GM18498 (cell line): ENCODE measurements around the gene ZNF43.
A peak's percentile ranks its signal among the peaks of the same experiment; 100 is the strongest.
"Not testable (repeated sequence)": the region's sequence is repeated elsewhere in the genome, so short reads cannot be mapped to it uniquely, and the experiment has no call there.

Experiments used
- ATAC-seq: cut with Tn5 transposase; IDR thresholded peaks from one replicate; pipeline ENCODE4 v1.9.1; 2021; ENCODE audit warnings: mild to moderate bottlenecking, moderate library complexity; ENCODE audit not compliant: unreplicated experiment

The ZNF43 gene

DNA sequence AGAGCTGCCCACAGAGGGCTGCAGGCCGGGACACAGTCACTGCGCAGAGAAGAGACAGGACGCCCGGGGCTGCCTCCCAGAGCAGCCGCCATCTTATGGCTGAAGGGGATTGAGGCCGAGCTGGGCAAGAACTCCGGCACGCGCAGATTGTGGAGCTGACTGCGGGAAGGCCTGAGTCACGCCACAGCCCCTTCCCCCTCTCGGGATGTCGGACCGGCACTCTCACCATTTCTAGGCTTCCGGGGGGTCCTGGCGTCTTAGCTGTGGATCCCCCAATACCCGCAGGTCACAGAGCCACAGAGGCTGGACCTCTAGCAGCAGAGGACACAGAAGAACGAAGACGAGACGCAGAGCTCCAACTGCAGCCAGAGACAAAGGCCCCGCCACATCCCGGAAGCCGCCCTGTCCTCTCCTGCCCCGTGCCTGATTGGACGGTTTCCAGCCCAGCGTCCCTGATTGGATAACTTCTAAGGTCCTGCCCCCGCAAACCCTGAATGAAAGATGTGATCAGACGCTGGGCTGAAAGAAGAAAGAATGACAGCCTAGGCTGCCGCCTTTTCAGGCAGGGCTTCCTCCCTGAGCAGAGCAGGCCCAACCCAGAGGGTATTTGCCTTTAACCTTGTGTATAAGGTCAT, at the start of gene ZNF43:
TSS of gene ZNF43 (minus strand) at position 373 of the 635 bp plus-strand sequence. CDS start at position 229, 144 bp downstream.
- peak; percentile 98 for ATAC-seq

DNA sequence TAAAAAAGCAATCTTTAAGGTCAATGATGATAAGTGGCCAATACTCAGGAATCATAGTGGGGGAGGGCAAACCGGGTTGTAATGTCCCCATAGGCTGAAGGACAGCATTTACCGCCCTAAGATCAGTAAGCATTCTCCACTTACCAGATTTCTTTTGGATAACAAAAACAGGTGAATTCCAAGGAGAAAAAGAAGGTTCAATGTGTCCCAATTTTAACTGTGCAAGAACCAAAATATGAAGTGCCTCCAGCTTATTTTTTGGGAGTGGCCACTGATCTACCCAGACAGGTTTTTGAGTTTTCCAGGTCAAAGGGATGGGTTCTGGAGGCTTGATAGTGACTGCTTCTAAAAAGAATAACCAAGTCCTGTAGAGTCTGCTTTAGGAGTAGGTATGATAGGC, 49.5 kb upstream of the ZNF43 start:
- not testable (repeated sequence) for ATAC-seq

DNA sequence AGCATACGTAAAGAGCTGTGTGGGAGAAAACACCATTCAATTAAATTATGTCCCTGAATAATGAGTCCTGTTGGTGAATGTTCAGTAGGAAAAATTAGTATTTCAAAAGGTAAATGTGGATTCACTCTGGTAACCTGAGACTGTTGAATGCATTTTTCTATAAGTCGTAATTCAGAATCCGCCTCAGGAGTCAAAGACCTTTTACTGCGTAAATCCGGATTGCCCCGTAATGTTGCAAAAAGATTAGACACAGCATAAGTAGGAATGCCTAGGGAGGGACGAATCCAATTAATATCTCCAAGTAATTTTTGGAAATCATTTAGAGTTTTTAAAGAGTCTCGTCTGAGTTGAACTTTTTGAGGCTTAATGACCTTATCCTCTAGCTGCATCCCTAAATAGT, 48.8 kb upstream of the ZNF43 start:
- not testable (repeated sequence) for ATAC-seq

DNA sequence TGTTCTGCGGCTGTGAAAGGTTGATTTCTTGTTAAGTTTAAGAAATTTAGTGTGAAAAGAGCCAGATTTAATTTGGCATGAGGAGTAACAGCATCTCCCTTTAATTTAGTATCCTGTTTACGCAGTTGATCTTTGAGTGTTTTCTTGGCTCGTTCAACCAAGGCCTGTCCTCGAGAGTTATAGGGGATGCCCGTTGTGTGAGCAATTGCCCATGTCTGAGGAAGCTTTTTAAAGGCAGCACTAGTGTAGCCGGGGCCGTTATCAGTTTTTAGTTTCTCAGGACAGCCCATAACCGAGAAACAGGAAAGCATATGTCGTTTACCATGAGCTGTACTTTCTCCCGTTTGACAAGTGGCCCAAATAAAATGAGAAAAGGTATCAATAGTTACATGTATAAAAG, 47.5 kb upstream of the ZNF43 start:
- ATAC-seq: no peak

DNA sequence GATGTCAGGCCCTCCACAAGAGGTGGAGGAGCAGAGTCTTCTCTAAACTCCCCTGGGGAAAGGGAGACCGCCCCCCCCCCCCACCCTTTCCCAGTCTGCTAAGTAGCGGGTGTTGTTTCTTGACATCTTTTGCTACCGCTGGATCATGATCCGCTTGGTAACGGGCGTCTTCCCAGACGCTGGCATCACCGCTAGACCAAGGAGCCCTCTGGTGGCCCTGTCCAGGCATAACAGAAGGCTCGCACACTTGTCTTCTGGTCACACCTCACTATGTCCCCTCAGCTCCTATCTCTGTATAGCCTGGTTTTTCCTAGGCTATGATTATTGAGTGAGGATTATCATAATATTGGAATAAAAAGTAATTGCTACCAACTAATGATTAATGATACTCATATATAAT, 44.8 kb upstream of the ZNF43 start:
- not testable (repeated sequence) for ATAC-seq

DNA sequence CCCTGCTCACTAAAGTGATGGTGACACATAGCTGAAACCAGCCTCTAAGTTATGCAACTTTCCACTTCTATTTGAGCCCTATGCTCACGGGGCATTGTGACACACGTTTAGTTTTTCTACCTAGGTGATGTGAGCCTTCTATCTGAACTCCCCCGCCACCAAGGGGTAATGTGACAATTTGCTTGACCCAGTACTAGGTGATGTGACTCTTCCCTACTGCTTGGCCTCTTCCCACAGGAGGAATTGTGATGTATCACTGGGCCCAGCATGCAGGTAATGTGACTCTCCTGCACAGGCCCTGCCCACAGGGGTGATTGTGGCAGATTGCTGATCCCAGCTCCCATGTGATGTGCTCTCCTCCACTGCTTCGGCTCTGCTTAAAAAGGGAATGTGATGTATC, 42.7 kb upstream of the ZNF43 start:
- no peak for ATAC-seq

DNA sequence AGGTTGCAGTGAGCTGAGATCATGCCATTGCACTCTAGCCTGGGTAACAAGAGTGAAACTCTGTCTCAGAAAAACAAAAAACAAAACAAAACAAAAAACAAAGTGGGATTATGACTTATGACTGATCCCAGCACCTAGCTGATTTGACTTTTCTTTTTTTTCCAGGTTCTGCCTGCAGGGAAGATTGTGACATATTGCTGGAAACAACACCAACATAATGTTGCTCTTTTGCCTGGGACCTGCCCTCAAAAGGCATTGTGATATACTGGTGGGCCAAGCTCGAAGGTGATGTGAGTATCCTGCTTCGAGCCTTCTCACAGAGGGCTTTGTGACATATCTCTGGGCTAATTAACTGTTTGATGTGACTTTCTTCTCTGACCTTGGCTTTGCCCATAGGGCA, 42.0 kb upstream of the ZNF43 start:
- no peak for ATAC-seq

DNA sequence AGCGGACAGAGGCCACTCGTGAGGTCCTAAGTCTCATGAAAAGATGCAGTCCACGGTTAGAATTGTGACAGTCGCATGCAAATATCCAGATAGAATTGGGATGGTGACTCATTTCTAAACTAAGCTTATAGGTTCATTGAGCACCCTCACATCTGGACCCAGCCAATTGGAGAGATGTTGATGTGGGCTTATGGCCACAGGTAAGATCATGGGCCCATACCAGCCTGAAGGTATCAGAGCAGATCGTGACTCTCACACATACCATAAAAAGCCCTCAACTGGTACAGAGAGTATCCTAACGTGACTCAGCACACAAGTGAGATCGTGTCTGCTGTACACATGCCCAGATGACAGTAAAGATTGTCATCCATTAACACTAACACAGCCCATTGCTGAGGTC, 40.6 kb upstream of the ZNF43 start:
- not testable (repeated sequence) for ATAC-seq

DNA sequence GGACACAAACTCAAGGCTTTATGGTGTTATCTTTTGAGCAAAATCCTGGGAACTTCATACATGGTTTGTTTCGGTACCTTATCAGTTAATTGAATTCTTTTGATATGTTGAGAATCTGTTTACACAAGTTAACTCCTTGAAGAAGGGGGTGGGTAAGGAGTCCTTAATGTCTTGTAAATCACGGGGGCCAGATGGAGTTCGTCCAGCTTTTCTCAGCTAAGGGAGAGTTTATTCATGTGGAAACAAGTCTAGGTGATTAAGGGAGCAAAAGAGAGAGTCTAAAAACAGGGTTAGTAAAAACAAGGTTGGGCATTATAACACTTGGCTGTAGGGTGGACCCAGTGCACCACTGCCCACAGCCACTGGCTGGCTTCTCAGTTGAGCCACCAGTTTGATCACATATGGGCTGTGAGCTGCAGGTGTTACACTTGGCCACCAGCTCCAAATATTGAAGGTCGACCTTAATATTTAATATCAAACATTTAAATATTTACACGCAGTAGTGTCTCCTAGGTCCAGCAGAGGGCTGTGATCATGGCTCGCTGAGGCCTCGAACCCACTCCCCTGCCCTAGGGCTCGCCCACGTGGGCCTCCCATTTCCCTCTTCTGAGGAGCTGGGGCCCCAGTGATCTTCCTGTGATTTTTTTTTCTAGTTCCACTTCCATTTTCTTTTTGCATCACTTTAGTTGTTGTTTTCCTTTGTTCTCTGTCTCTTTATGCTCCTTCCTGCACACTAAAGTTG, 21.0 kb upstream of the ZNF43 start:
- no peak for ATAC-seq

DNA sequence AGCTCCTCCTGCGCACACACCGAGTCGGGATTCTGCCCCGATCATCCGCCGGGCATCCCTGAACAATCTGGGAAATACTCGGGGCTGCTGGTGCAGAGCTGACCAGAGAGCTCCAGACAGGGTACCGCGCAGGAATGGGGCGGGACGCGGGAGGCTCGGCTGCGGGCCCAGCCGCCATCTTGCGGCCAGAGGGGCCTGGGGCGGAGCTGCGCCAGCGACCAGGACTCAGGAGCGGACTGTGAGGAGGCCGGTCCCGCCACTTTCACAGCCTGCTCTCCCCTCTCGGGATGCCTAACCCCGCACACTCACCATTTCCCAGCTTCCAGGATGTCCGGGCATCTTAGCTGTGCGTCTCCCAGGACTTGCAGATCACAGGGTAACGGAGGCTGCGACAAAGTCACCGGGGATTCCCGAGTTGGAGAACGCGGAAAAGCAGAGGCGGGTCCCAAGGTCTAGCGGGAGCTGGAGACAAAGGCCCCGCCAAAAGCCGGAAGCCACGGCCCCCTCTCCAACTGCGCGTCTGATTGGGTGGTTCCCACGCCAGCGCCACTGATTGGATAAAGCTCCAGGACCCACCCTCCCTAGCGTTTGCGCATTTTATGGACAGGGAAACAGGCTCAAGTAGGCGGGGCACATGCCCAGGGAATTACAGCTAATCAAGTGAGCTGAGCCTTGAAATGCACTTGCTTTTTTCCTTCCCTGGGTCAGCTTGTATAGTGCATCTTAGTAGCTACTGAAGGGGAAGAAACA, 15.8 kb upstream of the ZNF43 start:
- peak; percentile 99 for ATAC-seq

DNA sequence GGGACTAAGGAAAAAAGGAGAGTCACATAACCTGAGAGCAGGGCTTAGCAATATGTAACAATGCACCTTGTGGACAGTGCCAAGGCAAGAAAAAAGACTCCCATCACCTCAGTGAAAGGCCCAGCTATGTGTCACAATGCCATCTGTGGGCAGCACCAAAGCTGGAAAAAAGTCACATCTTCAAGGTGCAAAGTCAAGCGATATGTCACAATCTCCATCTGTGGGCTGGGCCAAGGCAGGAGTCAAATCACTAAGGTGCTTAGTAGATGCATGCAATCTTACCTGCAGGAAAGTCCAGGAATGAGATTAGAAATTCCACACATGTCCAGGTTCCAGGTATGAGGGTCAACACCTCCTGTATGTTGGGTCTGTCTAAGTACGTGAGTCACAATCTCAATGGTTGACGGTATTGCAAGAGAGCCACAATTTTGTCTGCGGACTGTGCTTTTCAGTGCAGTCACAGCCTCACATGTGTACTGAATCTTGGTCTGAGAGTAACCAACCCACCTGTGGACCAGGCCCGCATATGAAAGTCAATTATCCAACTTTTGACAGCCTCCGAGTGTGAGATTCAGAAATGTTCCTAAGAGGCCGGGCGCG, 14.8 kb upstream of the ZNF43 start:
- no peak for ATAC-seq

DNA sequence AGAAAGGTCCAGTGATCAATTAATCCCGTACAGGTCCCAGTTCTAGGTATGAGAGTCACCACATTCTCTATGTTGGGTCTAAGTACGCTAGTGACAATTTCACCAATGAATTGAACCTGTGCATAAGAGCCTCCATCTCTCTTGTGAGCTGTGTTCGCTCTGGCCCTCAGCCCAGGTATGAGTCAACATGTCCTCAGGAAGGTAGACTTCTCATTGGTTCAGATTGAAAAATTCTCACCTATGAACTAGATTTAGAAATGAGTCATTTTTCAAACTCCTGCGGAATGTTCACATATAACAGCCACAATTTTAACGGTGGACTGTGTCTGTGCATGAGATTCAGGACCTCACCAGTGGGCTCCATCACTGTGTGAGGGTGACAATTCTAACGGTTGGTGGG, 12.7 kb upstream of the ZNF43 start:
- ATAC-seq: no peak

DNA sequence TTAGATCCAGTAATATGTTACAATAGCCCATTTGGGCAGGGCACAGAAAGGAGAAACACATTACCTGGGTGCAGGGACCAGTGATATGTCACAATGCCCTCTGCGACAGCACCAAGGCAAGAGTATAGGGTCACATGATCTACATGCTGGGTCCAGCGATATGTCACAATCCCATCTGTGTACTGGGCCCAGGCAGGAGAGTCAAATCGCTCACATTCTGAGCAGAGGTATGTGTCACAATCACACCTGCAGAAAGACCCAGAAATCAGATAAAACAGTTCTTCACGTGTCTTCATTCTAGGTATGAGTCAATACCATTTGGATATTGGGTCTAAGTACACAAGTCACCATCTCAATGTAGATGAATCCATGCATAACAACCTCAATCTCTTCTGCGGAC, 7.1 kb upstream of the ZNF43 start:
- ATAC-seq: no peak

DNA sequence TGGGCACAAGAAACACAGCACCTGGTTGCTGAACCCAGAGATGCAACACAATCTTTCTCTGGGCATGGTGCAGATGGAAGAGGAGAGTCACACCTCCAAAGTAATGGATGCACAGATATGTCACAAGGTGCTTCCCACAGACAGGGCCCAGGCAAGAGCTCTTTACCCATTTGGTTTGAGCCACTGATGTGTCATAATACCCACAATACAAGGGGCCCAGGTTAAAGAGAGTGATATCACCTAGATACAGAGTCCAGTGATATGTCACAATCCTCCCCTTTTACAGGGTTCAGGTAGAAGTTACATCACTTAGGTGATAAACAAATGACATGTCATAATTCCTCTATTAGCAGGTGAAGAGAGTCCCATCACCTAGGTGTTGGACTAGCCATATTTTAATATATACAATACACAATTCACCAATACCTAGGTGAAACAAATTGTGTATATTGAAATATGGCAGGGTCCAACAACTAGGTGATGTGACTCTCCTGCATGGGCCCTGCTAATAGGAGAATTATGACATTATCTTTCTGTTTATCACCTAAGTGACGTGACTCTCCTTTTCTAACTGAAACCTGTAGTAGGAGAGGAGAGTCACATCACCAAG, 5.6 kb upstream of the ZNF43 start:
- no peak for ATAC-seq

DNA sequence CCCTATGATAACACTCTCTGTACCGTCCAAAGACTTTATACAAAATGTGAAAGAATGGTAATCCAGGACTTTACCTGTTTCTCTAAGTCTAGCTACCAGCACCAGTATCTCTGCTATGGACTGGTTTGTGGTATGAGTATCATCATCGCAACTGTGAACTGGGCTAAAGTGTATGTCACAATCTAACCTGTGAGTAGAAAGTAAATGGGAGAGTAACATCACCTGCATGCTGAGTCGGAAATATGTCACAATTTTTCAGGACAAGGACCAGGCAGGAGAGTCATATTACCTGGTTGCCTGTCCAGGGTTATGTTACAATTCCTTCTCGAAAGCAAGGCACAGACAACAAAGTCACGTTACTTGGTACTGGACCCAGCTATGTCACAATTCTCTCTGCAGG, 5.1 kb upstream of the ZNF43 start:
- no peak for ATAC-seq

DNA sequence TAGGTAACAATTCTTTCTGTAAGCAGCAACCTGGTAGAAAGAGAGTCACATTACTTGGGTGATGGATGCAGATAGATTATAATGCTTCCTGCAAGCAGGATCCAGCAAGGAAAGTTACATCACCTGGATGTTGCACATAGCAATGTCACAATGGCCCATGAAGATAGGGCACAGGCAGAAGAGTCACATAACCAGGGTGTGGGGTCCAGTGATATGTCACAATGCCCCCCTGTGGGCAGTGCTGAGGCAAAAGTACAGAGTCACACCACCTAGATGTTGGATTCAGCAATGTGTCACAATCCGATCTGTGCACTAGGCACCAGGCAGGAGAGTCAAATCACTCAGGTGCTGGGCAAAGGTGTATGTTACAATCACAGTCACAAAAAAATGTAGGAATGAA, 4.0 kb upstream of the ZNF43 start:
- no peak for ATAC-seq

DNA sequence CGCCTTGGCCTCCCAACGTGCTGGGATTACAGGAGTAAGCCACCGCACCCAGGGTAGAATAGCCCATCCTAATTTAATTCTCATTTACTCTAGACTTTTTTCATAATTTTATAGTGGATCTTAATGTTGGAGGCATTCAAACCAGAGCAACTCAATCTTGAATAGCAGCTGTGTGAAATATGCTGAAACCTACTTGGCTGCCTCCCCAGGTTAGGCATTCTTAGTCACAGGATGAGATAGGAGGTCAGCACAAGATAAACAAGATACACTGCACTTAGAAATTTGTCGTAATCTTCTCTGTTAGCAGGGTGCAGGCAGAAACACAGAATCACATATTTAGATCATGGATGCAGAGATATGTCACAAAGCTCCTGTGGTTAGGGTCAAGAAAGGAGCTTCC, 2.7 kb upstream of the ZNF43 start:
- no peak for ATAC-seq

DNA sequence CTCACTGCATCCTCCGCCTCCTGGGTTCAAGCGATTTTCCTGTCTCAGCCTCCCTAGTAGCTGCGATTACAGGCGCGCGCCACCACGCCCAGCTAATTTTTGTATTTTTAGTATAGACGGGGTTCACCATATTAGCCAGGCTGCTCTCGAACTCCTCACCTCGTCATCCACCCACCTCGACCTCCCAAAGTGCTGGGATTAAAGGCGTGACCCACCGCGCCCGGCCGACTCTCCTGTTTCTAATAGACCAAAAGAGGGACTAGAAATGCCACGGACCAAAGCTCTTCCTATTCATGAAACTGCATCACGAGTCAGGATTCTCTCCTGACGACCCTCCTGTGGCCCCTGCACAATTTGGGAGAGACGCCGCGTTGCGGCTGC, 563 bp downstream of the ZNF43 start:
- ATAC-seq: no peak

DNA sequence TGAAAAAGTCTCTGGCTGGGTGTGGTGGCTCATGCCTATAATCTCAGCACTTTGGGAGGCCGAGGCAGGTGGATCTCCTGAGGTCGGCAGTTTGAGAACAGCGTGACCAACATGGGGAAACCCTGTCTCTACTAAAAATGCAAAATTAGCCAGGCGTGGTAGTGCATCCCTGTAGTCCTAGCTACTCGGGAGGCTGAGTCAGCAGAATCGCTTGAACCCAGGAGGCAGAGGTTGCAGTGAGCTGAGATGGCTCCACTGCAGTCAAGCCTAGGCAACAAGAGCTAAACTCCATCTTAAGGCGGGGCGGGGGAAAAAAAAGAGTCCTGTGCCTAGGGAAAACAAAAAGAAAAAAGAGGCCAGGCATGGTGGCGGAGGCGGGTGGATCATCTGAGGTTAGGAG, 2.2 kb downstream of the ZNF43 start:
- no peak for ATAC-seq

DNA sequence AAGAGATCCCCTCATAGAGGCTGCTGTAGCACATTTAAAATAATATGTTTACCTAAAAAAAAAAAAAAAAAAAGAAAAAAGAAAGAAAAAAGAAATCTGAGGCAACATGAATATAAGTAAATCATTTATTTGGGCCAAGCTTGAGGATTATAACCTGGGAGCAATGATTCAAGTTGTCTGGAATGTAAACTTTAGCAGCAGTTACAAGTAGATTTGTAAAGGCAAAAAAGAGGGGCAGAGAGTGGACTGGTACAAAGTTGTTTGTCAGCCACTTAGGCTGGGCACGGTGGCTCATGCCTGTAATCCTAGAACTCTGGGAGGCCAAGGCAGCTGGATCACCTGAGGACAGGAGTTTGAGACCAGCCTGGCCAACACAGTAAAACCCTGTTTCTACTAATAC, 11.3 kb downstream of the ZNF43 start:
- ATAC-seq: no peak

DNA sequence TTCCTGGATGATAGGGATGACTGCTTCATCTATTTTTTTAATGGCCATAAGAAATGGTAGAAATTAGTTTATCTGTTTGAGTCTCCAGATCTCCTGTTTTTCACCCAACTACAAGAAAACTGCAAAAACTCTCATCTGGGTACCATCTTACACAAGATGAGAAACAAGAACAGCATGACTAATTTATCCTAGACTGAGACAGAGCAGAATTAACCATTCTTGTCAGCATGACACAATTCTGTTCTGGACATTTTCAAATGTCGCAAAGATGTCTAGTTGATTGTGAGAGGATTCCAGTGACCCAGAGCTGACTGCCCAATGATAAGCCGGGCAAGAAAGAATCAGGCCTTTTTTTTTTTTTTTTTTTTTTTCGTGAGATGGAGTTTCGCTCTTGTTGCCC, 12.8 kb downstream of the ZNF43 start:
- ATAC-seq: no peak
